HCT116 (cell line): Measurements from ENCODE around the gene TANC1. TPM values are rescaled to one million over a fixed set of nuclear protein-coding genes. Genes with fewer than 3 reads are reported as not detected.

ENCODE experiments used
- ATAC-seq: fragments of 200-7000 bp; cut with Tn5 transposase; 2 replicates; pipeline ENCODE4 v1.9.1; 2020; ENCODE audit warnings: mild to moderate bottlenecking, moderate library complexity
- BruUV-seq: library from RNA; stranded (reverse); fragments of 400-500 nt; replicated peaks from 2 replicates; lab custom pipeline; 2021; lab: Mats Ljungman, UMichigan
- CTCF ChIA-PET: fragments of 300-600 bp; sonication (Branson Sonifier 250); formaldehyde crosslinking; loops from one replicate; lab custom pipeline; 2021; ENCODE audit warnings: antibody characterized with exemption; lab: Charles Lee
- POLR2A ChIA-PET: fragments of 300-600, 350-600 bp; sonication (Branson Sonifier 250); formaldehyde crosslinking; loops from one replicate; lab custom pipeline; 2021; ENCODE audit warnings: antibody characterized with exemption; lab: Charles Lee
- RAD21 ChIA-PET, 2 experiments: fragments of 300-600 bp; sonication (Branson Sonifier 250); formaldehyde crosslinking; loops; one replicate each; lab custom pipeline; 2023; ENCODE audit warnings: low total read pairs in 2 of 2; ENCODE audit not compliant: uncharacterized antibody in 2 of 2, unreplicated experiment in 2 of 2, low non-redundant PET in 1 of 2; lab: Charles Lee
- DNase-seq: peaks from one replicate; pipeline ENCODE4 v3.0.0-alpha.2; 2010; ENCODE audit warnings: low read depth, low spot score
- H2AFZ ChIP-seq: fragments of 200-600 bp; shearing (Covaris generic), sonication (generic); 2 replicates; pipeline ENCODE4 v1.6.1; 2017; ENCODE audit warnings: low read depth, mixed run types, mixed read lengths, antibody characterized with exemption, low read length; ENCODE audit not compliant: poor library complexity, severe bottlenecking
- H3K27ac ChIP-seq: 2 replicates; pipeline ENCODE4 v1.5.1; 2012; ENCODE audit warnings: low read depth, low read length
- H3K27me3 ChIP-seq: fragments of 200-600 bp; sonication (generic); 2 replicates; pipeline ENCODE4 v1.6.1; 2016; ENCODE audit warnings: mixed run types, low read length, mixed read lengths; ENCODE audit not compliant: insufficient read depth
- H3K36me3 ChIP-seq, 2 experiments: fragments of 200-500 bp in 1 of 2; fragments of 200-600 bp in 1 of 2; sonication (Bioruptor generic) in 1 of 2; sonication (generic) in 1 of 2; 2 replicates each; pipeline versions ENCODE4 v1.5.1 to v1.6.1; 2014 to 2016; ENCODE audit warnings: low read length in 2 of 2, inconsistent platforms in 1 of 2, mixed read lengths in 1 of 2, mixed run types in 1 of 2; ENCODE audit not compliant: insufficient read depth in 2 of 2, control insufficient read depth in 1 of 2
- H3K4me1 ChIP-seq, 2 experiments: fragments of 200-600 bp in 1 of 2; sonication (generic) in 1 of 2; 2 replicates each; pipeline versions ENCODE4 v1.5.1 to v1.6.1; 2012 to 2017; ENCODE audit warnings: low read length in 2 of 2, inconsistent platforms in 1 of 2, mild to moderate bottlenecking in 1 of 2, mixed read lengths in 1 of 2, mixed run types in 1 of 2, moderate library complexity in 1 of 2; ENCODE audit not compliant: insufficient read depth in 2 of 2, control insufficient read depth in 1 of 2
- H3K4me2 ChIP-seq: fragments of 200-600 bp; sonication (generic); 2 replicates; pipeline ENCODE4 v1.6.1; 2017; ENCODE audit warnings: mixed run types, low read length, mixed read lengths
- H3K4me3 ChIP-seq, 2 experiments: fragments of 200-600 bp in 1 of 2; sonication (generic) in 1 of 2; replicated peaks in 1 of 2; 2 replicates each; pipeline ENCODE4 v1.5.1; 2011 to 2016; ENCODE audit warnings: low read length in 2 of 2, control low read depth in 1 of 2, low read depth in 1 of 2, mild to moderate bottlenecking in 1 of 2, mixed read lengths in 1 of 2, mixed run types in 1 of 2
- H3K79me2 ChIP-seq: fragments of 200-600 bp; sonication (generic); 2 replicates; pipeline ENCODE4 v1.6.1; 2017; ENCODE audit warnings: mild to moderate bottlenecking, mixed run types, low read length, moderate library complexity, mixed read lengths; ENCODE audit not compliant: insufficient read depth
- H3K9ac ChIP-seq: fragments of 200-600 bp; sonication (generic); 2 replicates; pipeline ENCODE4 v1.6.1; 2016; ENCODE audit warnings: low read length, mixed read lengths
- H3K9me2 ChIP-seq: fragments of 200-600 bp; sonication (generic), shearing (Covaris generic); 2 replicates; pipeline ENCODE4 v1.6.1; 2017; ENCODE audit warnings: mixed run types, mild to moderate bottlenecking, moderate library complexity; ENCODE audit not compliant: insufficient read depth
- H3K9me3 ChIP-seq, 2 experiments: fragments of 200-500 bp in 1 of 2; fragments of 200-600 bp in 1 of 2; sonication (Bioruptor generic) in 1 of 2; sonication (generic) in 1 of 2; 2 replicates each; pipeline ENCODE4 v1.6.1; 2014 to 2017; ENCODE audit warnings: low read length in 2 of 2, mixed read lengths in 2 of 2, inconsistent platforms in 1 of 2, low read depth in 1 of 2, mild to moderate bottlenecking in 1 of 2, mixed run types in 1 of 2, moderate library complexity in 1 of 2; ENCODE audit not compliant: control insufficient read depth in 1 of 2, insufficient read depth in 1 of 2
- H4K20me1 ChIP-seq: fragments of 200-600 bp; sonication (generic), shearing (Covaris generic); 2 replicates; pipeline ENCODE4 v1.6.1; 2017; ENCODE audit warnings: mixed run types, mild to moderate bottlenecking, moderate library complexity; ENCODE audit not compliant: insufficient read depth
- ATF3 ChIP-seq: IDR thresholded peaks from 2 replicates; pipeline ENCODE4 v1.6.1; 2012
- CBX3 ChIP-seq: IDR thresholded peaks from 2 replicates; pipeline ENCODE4 v1.6.1; 2012; ENCODE audit warnings: low read depth
- CEBPB ChIP-seq: IDR thresholded peaks from 2 replicates; pipeline ENCODE4 v1.6.1; 2012; ENCODE audit warnings: low read depth
- ELF1 ChIP-seq: IDR thresholded peaks from 2 replicates; pipeline ENCODE4 v1.6.1; 2012; ENCODE audit warnings: low read depth, borderline replicate concordance
- EZH2 ChIP-seq: fragments of 200-600 bp; sonication (generic); IDR thresholded peaks from 2 replicates; pipeline ENCODE4 v1.6.1; 2017; ENCODE audit warnings: antibody characterized with exemption, mixed run types
- JUND ChIP-seq: IDR thresholded peaks from 2 replicates; pipeline ENCODE4 v1.6.1; 2012
- REST ChIP-seq: IDR thresholded peaks from 2 replicates; pipeline ENCODE4 v1.6.1; 2012; ENCODE audit warnings: low read depth
- SIN3A ChIP-seq: IDR thresholded peaks from 2 replicates; pipeline ENCODE4 v1.6.1; 2012; ENCODE audit warnings: low read depth
- SP1 ChIP-seq: IDR thresholded peaks from 2 replicates; pipeline ENCODE4 v1.6.1; 2012; ENCODE audit warnings: low read depth
- TCF7L2 ChIP-seq: IDR thresholded peaks from 2 replicates; pipeline ENCODE4 v1.7.0; 2011; ENCODE audit warnings: borderline replicate concordance, inconsistent platforms; ENCODE audit not compliant: insufficient read depth, insufficient read length; ENCODE audit errors: extremely low read depth
- YY1 ChIP-seq: IDR thresholded peaks from 2 replicates; pipeline ENCODE4 v1.6.1; 2011; ENCODE audit warnings: low read length, low read depth, moderate library complexity, mild to moderate bottlenecking; ENCODE audit not compliant: insufficient replicate concordance; ENCODE audit errors: extremely low read depth
- ZBTB33 ChIP-seq: IDR thresholded peaks from 2 replicates; pipeline ENCODE4 v1.6.1; 2011; ENCODE audit warnings: mild to moderate bottlenecking, low read length, moderate library complexity; ENCODE audit not compliant: insufficient replicate concordance; ENCODE audit errors: extremely low read depth
- ZNF274 ChIP-seq: fragments of 200-500 bp; sonication (Bioruptor generic); IDR thresholded peaks from 2 replicates; pipeline ENCODE4 v1.6.1; 2014; ENCODE audit warnings: mild to moderate bottlenecking, low read depth, low read length, inconsistent platforms
- intact Hi-C: fragments of 100-400 bp; cut with micrococcal nuclease; formaldehyde crosslinking; loops from 2 replicates; pipeline ENCODE4 v1.10.0; 2022
- total RNA-seq: library from RNA; stranded (reverse); gene quantifications from one replicate; pipeline ENCODE4 v1.2.1, GENCODE V29; 2021; ENCODE audit not compliant: unreplicated experiment

TANC1 gene
- total RNA-seq, 1 experiment from 2014 or later = 15.1 TPM

- RAD21 ChIA-PET = no interaction called here
- H3K27ac ChIP-seq = no peak overlapping the region
- H3K4me2 ChIP-seq = no peak overlapping the region
- ATAC-seq (no peak), DNase-seq (no peak)
- intact Hi-C loops = no loop called here
- POLR2A ChIA-PET = no interaction called here
- CTCF ChIA-PET = interaction anchor here (0.8 kb wide), 1 partner anchor 7 kb away, joined by 3 read pairs; no protein-coding TSS in a partner anchor
- BruUV-seq = no TSS peak
- no peak overlapping the region for H3K4me3 ChIP-seq
- H3K9me2 ChIP-seq = no peaks in the 10 kb centered on the region
- no peak overlapping the region for H2AFZ ChIP-seq
- no peaks in the 10 kb centered on the region for H3K9me3 ChIP-seq
- no peaks in the 10 kb centered on the region for H4K20me1 ChIP-seq
- no peaks in the 10 kb centered on the region for H3K36me3 ChIP-seq
- H3K9ac ChIP-seq = no peak overlapping the region
- H3K4me1 ChIP-seq = peaks cover 22 to 26% of the 10 kb centered on the region in 2 experiments
- H3K27me3 ChIP-seq = no peaks in the 10 kb centered on the region
- no peaks in the 10 kb centered on the region for H3K79me2 ChIP-seq
- TF ChIP-seq SIN3A (no peak), ELF1 (no peak), CBX3 (no peak), ATF3 (no peak), ZNF274 (no peak), EZH2 (no peak), SP1 (no peak), CEBPB (no peak), ZBTB33 (no peak), JUND (no peak), YY1 (no peak), TCF7L2 (no peak), REST (no peak)
Observed at GRCh38 chr2:159125858-159126257, 157.4 kb downstream of the TANC1 start.
